H9 (cell line): ENCODE data around the gene ATG7. TPM values are rescaled to one million over a fixed set of nuclear protein-coding genes. Genes with fewer than 3 reads are reported as not detected.

Source experiments
- DNase-seq: peaks from one replicate; pipeline ENCODE4 v3.0.0-alpha.2; 2017
- H2AFZ ChIP-seq: one replicate; pipeline ENCODE4 v1.6.1; 2013; ENCODE audit warnings: mild to moderate bottlenecking, low read length, control low read depth, moderate library complexity
- H2AK5ac ChIP-seq: 2 replicates; pipeline ENCODE4 v1.6.1; 2013; ENCODE audit warnings: low read length, control low read depth, mixed read lengths; ENCODE audit not compliant: insufficient read length
- H2BK120ac ChIP-seq: one replicate; pipeline ENCODE4 v1.6.1; 2013; ENCODE audit warnings: low read depth, mild to moderate bottlenecking, low read length, control low read depth, inconsistent platforms; ENCODE audit not compliant: poor library complexity, severe bottlenecking
- H2BK12ac ChIP-seq: 2 replicates; pipeline ENCODE4 v1.6.1; 2013; ENCODE audit warnings: low read length, control low read depth, mixed read lengths, low read depth; ENCODE audit not compliant: insufficient read length
- H2BK15ac ChIP-seq: 2 replicates; pipeline ENCODE4 v1.6.1; 2013; ENCODE audit warnings: low read depth, low read length, control low read depth
- H2BK20ac ChIP-seq: one replicate; pipeline ENCODE4 v1.6.1; 2013; ENCODE audit warnings: low read depth, mild to moderate bottlenecking, low read length, control low read depth, inconsistent platforms; ENCODE audit not compliant: poor library complexity, severe bottlenecking
- H2BK5ac ChIP-seq: 2 replicates; pipeline ENCODE4 v1.6.1; 2013; ENCODE audit warnings: low read length, control low read depth, mixed read lengths; ENCODE audit not compliant: insufficient read length
- H3K14ac ChIP-seq: 2 replicates; pipeline ENCODE4 v1.6.1; 2013; ENCODE audit warnings: low read length, control low read depth; ENCODE audit not compliant: insufficient read depth
- H3K18ac ChIP-seq: 2 replicates; pipeline ENCODE4 v1.6.1; 2013; ENCODE audit warnings: low read depth, mild to moderate bottlenecking, mixed read lengths, low read length, control low read depth; ENCODE audit not compliant: insufficient read length
- H3K23ac ChIP-seq: 2 replicates; pipeline ENCODE4 v1.6.1; 2013; ENCODE audit warnings: low read length, control low read depth, mixed read lengths, low read depth; ENCODE audit not compliant: insufficient read length
- H3K23me2 ChIP-seq: 2 replicates; pipeline ENCODE4 v1.6.1; 2013; ENCODE audit warnings: low read depth, mild to moderate bottlenecking, mixed read lengths, low read length, control low read depth; ENCODE audit not compliant: insufficient read length, poor library complexity, severe bottlenecking
- H3K27ac ChIP-seq: 2 replicates; pipeline ENCODE4 v1.5.1; 2013; ENCODE audit warnings: low read length, control low read depth, mixed read lengths, low read depth; ENCODE audit not compliant: insufficient read length
- H3K27me3 ChIP-seq: 2 replicates; pipeline ENCODE4 v1.6.1; 2013; ENCODE audit warnings: low read length, control low read depth, inconsistent platforms; ENCODE audit not compliant: insufficient read depth
- H3K4ac ChIP-seq: 2 replicates; pipeline ENCODE4 v1.6.1; 2013; ENCODE audit warnings: low read depth, mild to moderate bottlenecking, control low read depth, inconsistent platforms, low read length, moderate library complexity
- H3K4me1 ChIP-seq: 2 replicates; pipeline ENCODE4 v1.6.1; 2013; ENCODE audit warnings: low read length, control low read depth, inconsistent platforms; ENCODE audit not compliant: insufficient read depth
- H3K4me2 ChIP-seq: 2 replicates; pipeline ENCODE4 v1.6.1; 2013; ENCODE audit warnings: low read length, control low read depth, mixed read lengths; ENCODE audit not compliant: insufficient read length, insufficient read depth
- H3K56ac ChIP-seq: 2 replicates; pipeline ENCODE4 v1.6.1; 2013; ENCODE audit warnings: low read depth, mild to moderate bottlenecking, mixed read lengths, low read length, control low read depth; ENCODE audit not compliant: insufficient read length
- H3K79me1 ChIP-seq: 2 replicates; pipeline ENCODE4 v1.6.1; 2013; ENCODE audit warnings: low read depth, mild to moderate bottlenecking, moderate library complexity, low read length, control low read depth, inconsistent platforms; ENCODE audit not compliant: insufficient read depth, poor library complexity, severe bottlenecking
- H3K79me2 ChIP-seq: 2 replicates; pipeline ENCODE4 v1.6.1; 2013; ENCODE audit warnings: low read length, control low read depth, inconsistent platforms; ENCODE audit not compliant: insufficient read depth
- H3K9ac ChIP-seq: 2 replicates; pipeline ENCODE4 v1.6.1; 2013; ENCODE audit warnings: low read length, control low read depth, mixed read lengths; ENCODE audit not compliant: insufficient read length; ENCODE audit errors: extremely low read depth
- H3K9me3 ChIP-seq: one replicate; pipeline ENCODE4 v1.6.1; 2013; ENCODE audit warnings: low read depth, low read length, inconsistent platforms; ENCODE audit not compliant: control insufficient read depth
- H3T11ph ChIP-seq: one replicate; pipeline ENCODE4 v1.6.1; 2013; ENCODE audit warnings: mild to moderate bottlenecking, low read length, control low read depth, inconsistent platforms
- H4K20me1 ChIP-seq: one replicate; pipeline ENCODE4 v1.6.1; 2013; ENCODE audit not compliant: control insufficient read depth, insufficient read length, insufficient read depth
- H4K5ac ChIP-seq: 2 replicates; pipeline ENCODE4 v1.6.1; 2013; ENCODE audit warnings: low read depth, mild to moderate bottlenecking, mixed read lengths, low read length, control low read depth; ENCODE audit not compliant: insufficient read length
- H4K8ac ChIP-seq: replicated peaks from 2 replicates; pipeline ENCODE4 v1.6.1; 2013; ENCODE audit warnings: low read length, control low read depth, mixed read lengths, low read depth; ENCODE audit not compliant: insufficient read length
- H4K91ac ChIP-seq: 2 replicates; pipeline ENCODE4 v1.6.1; 2013; ENCODE audit warnings: low read depth, mild to moderate bottlenecking, moderate library complexity, mixed read lengths, low read length, control low read depth; ENCODE audit not compliant: insufficient read length
- H3K27ac Mint-ChIP-seq, 3 experiments: 2 replicates in 2 of 3; 3 replicates in 1 of 3; pipeline ENCODE4 v1.8.0; 2020 to 2021; ENCODE audit warnings: mixed read lengths in 3 of 3, mild to moderate bottlenecking in 1 of 3, moderate library complexity in 1 of 3
- H3K27me3 Mint-ChIP-seq: 2 replicates; pipeline ENCODE4 v1.8.0; 2021; ENCODE audit warnings: low read depth, mild to moderate bottlenecking, moderate library complexity, mixed read lengths
- H3K36me3 Mint-ChIP-seq, 3 experiments: 2 replicates in 2 of 3; 3 replicates in 1 of 3; pipeline ENCODE4 v1.8.0; 2020 to 2021; ENCODE audit warnings: low read depth in 3 of 3, mixed read lengths in 3 of 3; ENCODE audit not compliant: insufficient read depth in 1 of 3
- H3K4me1 Mint-ChIP-seq, 2 experiments: 2 replicates each; pipeline ENCODE4 v1.8.0; 2020; ENCODE audit warnings: mixed read lengths in 2 of 2
- H3K4me3 Mint-ChIP-seq, 2 experiments: 2 replicates in 1 of 2; 3 replicates in 1 of 2; pipeline ENCODE4 v1.8.0; 2020 to 2021; ENCODE audit warnings: mild to moderate bottlenecking in 2 of 2, mixed read lengths in 2 of 2, moderate library complexity in 1 of 2
- H3K9me3 Mint-ChIP-seq, 2 experiments: 2 replicates in 1 of 2; 3 replicates in 1 of 2; pipeline ENCODE4 v1.8.0; 2020; ENCODE audit warnings: mild to moderate bottlenecking in 2 of 2, mixed read lengths in 2 of 2, moderate library complexity in 1 of 2
- WGBS: extraction: QIAGEN DNeasy Blood & Tissue Kit; methylation state at CpG from one replicate; pipeline ENCODE4 v1.1.7; 2013; ENCODE audit warnings: missing lambda C conversion rate, low lambda C conversion rate, mixed read lengths; ENCODE audit not compliant: insufficient read length; ENCODE audit errors: extremely low coverage; 5-methylcytosine and 5-hydroxymethylcytosine counted together
- total RNA-seq: library from RNA; stranded (reverse); gene quantifications from 2 replicates; pipeline ENCODE4 v1.2.1, GENCODE V29; 2021
- TF ChIP-seq, protein P1 (sequence below): fragments of 200-600 bp; sonication (generic); conservative IDR thresholded peaks from 3 replicates; pipeline ENCODE4 v1.8.0; 2021; ENCODE audit warnings: antibody characterized with exemption, mild to moderate bottlenecking

The ATG7 gene
- total RNA-seq, 1 experiment from 2014 or later, result 17.9 TPM

GRCh38 chr3:11470031-11470853, 198.0 kb downstream of the ATG7 start:
- H3K27ac Mint-ChIP-seq, result peak overlapping the region in 2 of 3 experiments; percentile 31 to 85; a peak in 2 of 7 replicates
- WGBS, result no CpG with 5 or more reads among the region's 9 CpGs
- H4K8ac ChIP-seq, result no peak overlapping the region

More at GRCh38 chr3:11470031-11470853, 198.0 kb downstream of the ATG7 start:
- no peak overlapping the region for H2AFZ ChIP-seq
- H3K9me3 ChIP-seq, result no peaks in the 10 kb centered on the region
- H3K4me2 ChIP-seq, result no peak overlapping the region
- H3K4me1 ChIP-seq, result no peaks in the 10 kb centered on the region; the same call in 1 of the 2 replicates
- TF ChIP-seq, protein P1, sequence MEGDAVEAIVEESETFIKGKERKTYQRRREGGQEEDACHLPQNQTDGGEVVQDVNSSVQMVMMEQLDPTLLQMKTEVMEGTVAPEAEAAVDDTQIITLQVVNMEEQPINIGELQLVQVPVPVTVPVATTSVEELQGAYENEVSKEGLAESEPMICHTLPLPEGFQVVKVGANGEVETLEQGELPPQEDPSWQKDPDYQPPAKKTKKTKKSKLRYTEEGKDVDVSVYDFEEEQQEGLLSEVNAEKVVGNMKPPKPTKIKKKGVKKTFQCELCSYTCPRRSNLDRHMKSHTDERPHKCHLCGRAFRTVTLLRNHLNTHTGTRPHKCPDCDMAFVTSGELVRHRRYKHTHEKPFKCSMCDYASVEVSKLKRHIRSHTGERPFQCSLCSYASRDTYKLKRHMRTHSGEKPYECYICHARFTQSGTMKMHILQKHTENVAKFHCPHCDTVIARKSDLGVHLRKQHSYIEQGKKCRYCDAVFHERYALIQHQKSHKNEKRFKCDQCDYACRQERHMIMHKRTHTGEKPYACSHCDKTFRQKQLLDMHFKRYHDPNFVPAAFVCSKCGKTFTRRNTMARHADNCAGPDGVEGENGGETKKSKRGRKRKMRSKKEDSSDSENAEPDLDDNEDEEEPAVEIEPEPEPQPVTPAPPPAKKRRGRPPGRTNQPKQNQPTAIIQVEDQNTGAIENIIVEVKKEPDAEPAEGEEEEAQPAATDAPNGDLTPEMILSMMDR, result no peak
- no peaks in the 10 kb centered on the region for H3K27me3 Mint-ChIP-seq
- no peaks in the 10 kb centered on the region for H3K79me1 ChIP-seq
- no peak overlapping the region for H3K23ac ChIP-seq
- H3K18ac ChIP-seq, result no peak overlapping the region
- H3K79me2 ChIP-seq, result no peaks in the 10 kb centered on the region
- peaks cover 4% of the 10 kb centered on the region for H4K20me1 ChIP-seq
- no peaks in the 10 kb centered on the region for H3K27me3 ChIP-seq
- H4K91ac ChIP-seq, result no peak overlapping the region
- no peak overlapping the region for H2BK15ac ChIP-seq
- H2BK5ac ChIP-seq, result no peak overlapping the region
- no peak overlapping the region for H3K27ac ChIP-seq
- no peak overlapping the region for H3K9ac ChIP-seq
- no peak overlapping the region for H2AK5ac ChIP-seq
- no peak overlapping the region for H3T11ph ChIP-seq
- no peak overlapping the region for H4K5ac ChIP-seq
- DNase-seq, result no peak
- peaks cover 9 to 10% of the 10 kb centered on the region in 2 experiments for H3K4me1 Mint-ChIP-seq
- no peak overlapping the region for H3K4ac ChIP-seq
- H3K23me2 ChIP-seq, result no peaks in the 10 kb centered on the region
- no peak overlapping the region for H2BK120ac ChIP-seq
- H2BK20ac ChIP-seq, result no peak overlapping the region
- H3K56ac ChIP-seq, result no peak overlapping the region
- H2BK12ac ChIP-seq, result no peak overlapping the region
- no peak overlapping the region for H3K14ac ChIP-seq
- no peaks in the 10 kb centered on the region for H3K36me3 Mint-ChIP-seq
- no peaks in the 10 kb centered on the region for H3K9me3 Mint-ChIP-seq
- no peak overlapping the region for H3K4me3 Mint-ChIP-seq
